B cell (primary cell): ENCODE data around the gene CTSD.

Source experiments
- CTCF ChIP-seq: fragments of 200-600 bp; IDR thresholded peaks from one replicate; pipeline ENCODE4 v1.8.0; 2022; ENCODE audit warnings: antibody characterized with exemption, mild to moderate bottlenecking
- EZH2 ChIP-seq: IDR thresholded peaks from 2 replicates; pipeline ENCODE4 v1.6.1; 2012; ENCODE audit warnings: borderline replicate concordance, low read depth, mild to moderate bottlenecking, moderate library complexity, low read length; ENCODE audit not compliant: insufficient read depth, poor library complexity, severe bottlenecking

DNA sequence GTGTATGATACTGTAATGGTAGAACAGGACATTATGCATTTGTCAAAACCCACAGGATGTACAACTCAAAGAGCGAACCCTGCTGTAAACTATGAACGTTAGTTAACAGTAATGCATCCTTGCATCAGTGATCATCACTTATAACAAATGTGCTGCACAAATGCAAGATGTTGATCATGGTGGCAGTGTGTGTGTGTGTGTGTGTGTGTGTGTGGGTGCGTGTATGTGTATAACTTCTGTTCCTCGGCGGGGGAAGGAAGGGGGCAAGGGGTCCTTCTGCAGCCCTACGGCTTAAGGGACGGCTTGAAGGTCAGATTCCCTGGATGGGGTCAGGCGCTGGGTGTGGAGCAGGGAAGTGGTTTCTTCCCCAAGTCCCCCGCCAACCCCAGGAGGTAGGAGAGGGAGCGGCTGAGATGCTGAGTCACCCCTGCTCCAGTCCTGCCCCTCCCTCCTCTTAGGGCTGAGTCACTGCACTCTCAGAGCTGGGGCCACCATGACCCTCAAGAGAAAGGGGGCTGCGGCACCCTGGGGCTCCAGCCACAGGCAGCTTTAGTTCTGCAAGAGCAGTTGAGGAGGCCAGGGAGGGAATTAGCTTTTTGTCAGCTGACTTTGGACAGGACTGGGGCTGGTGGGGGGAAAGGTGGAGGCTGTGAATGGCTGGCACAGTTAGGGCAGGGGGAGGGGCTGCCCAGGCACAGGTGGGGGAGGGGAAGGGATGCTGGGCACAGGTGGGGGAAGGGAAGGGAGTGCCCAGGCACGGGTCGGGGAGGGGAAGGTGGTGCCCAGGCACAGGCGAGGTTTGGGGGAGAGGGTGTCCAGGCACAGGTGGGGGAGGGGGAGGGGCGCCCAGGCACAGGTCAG lies 8.8 kb upstream of the CTSD start:
- no peak for TF ChIP-seq EZH2
- no peak for TF ChIP-seq CTCF
